ENCODE results near the gene CYP26B1. TPM values are rescaled to one million over a fixed set of nuclear protein-coding genes. Genes with fewer than 3 reads are reported as not detected.

The CYP26B1 gene, protein sequence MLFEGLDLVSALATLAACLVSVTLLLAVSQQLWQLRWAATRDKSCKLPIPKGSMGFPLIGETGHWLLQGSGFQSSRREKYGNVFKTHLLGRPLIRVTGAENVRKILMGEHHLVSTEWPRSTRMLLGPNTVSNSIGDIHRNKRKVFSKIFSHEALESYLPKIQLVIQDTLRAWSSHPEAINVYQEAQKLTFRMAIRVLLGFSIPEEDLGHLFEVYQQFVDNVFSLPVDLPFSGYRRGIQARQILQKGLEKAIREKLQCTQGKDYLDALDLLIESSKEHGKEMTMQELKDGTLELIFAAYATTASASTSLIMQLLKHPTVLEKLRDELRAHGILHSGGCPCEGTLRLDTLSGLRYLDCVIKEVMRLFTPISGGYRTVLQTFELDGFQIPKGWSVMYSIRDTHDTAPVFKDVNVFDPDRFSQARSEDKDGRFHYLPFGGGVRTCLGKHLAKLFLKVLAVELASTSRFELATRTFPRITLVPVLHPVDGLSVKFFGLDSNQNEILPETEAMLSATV
- not detected for polyA plus RNA-seq

DNA sequence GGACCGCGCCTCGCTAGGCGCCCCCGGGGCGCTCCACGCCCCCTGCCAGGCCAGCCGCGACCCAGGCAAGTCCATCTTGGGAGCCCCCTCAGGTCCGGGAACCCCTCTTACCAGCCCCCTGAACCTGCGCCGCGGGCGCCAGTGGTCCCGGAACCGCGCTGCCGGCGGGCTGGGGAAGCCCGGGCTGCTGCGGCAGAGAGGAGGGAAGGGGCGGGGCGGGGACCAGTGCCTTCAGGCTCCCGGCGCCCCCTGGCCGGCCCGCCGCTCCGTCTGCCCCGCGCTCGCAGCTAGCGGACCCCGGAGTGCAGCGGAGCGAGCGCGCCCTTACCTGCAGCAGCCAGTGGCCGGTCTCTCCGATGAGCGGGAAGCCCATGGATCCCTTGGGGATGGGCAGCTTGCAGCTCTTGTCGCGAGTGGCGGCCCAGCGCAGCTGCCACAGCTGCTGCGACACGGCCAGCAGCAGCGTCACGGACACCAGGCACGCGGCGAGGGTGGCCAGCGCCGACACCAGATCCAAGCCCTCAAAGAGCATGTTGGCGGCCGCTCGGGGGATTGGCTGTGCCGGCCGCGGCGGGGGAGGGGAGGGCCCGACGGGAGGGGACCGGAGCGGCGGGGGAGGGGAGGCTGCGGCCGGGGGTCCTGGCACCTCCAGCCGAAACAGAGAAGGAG is at the start of gene CYP26B1:
Gene CYP26B1 (minus strand): TSS at position 560 of the 669 bp plus-strand sequence. CDS start 28 bp downstream, at position 532.
- peaks cover 0 to 4% (median 4%) of the 10 kb centered on the region in 3 donors for H3K36me3 Mint-ChIP-seq
- peak within 1 kb of the TSS; percentile 76 to 91 (median 85) for H3K4me3 Mint-ChIP-seq
- no peak for DNase-seq
- H3K27me3 Mint-ChIP-seq (ENCODE audit: low read depth in 3 of 3) = peaks cover 24 to 41% (median 26%) of the 10 kb centered on the region in 3 donors
- H3K9me3 Mint-ChIP-seq = peaks cover 0 to 6% (median under 1%) of the 10 kb centered on the region in 6 donors
- peaks cover 37 to 47% of the 10 kb centered on the region in 2 donors for H3K4me1 Mint-ChIP-seq
- H3K27ac Mint-ChIP-seq = no peak within 1 kb of the TSS

DNA sequence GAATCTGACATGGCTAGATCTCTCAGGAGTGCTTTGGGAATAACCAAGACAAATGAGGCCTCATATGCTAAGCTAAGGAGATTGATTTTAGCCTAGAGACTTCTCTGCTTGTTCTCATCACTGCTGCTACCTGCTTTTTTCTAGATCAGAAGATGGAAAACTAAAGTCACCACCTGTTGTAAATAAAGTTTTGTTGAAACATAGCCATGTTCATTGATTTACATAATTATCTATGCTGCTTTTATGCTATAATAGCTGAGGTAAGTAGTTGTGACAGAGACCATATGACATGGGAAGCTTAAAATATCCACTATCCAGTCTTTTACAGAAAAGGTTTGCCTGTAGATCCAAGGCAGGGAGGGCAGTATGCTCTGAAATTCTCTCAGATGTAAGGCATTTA is 46.1 kb upstream of the CYP26B1 start:
- Mint-ChIP-seq H3K4me3 (no peak overlapping the region), H3K4me1 (peaks cover under 1 to 2% of the 10 kb centered on the region in 2 donors), H3K36me3 (peaks cover 0 to 4% (median 4%) of the 10 kb centered on the region in 3 donors), H3K27me3 (ENCODE audit: low read depth in 3 of 3) (peaks cover 0 to 2% (median 1%) of the 10 kb centered on the region in 3 donors), H3K27ac (no peak overlapping the region), H3K9me3 (peaks cover 0 to 5% (median 0%) of the 10 kb centered on the region in 6 donors)
- no peak for DNase-seq

DNA sequence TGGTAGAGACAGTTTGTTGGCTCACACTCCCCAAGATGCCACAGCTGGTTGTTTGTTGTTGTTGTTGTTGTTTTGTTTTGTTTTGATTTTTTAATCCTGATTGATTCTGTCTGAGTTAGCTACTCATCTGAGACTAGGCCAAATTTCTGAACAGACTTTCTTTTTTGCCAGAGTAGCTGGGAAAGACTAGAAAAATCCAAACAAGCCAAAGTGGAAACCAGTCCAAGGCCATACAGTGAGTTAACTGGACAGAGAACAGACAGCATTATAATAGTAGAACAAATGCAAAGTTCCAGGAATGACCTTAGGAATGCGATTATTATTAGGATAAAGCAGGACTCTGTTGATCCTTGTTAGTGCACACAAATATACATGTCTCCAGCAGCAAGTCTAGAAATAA is 43.8 kb upstream of the CYP26B1 start:
- H3K9me3 Mint-ChIP-seq = peaks cover 0 to 5% (median 0%) of the 10 kb centered on the region in 6 donors
- DNase-seq = no peak
- H3K4me1 Mint-ChIP-seq = no peaks in the 10 kb centered on the region
- H3K27me3 Mint-ChIP-seq (ENCODE audit: low read depth in 3 of 3) = peaks cover 0 to 2% (median 1%) of the 10 kb centered on the region in 3 donors
- peaks cover 3 to 4% (median 4%) of the 10 kb centered on the region in 3 donors for H3K36me3 Mint-ChIP-seq
- H3K27ac Mint-ChIP-seq = no peak overlapping the region
- no peak overlapping the region for H3K4me3 Mint-ChIP-seq

DNA sequence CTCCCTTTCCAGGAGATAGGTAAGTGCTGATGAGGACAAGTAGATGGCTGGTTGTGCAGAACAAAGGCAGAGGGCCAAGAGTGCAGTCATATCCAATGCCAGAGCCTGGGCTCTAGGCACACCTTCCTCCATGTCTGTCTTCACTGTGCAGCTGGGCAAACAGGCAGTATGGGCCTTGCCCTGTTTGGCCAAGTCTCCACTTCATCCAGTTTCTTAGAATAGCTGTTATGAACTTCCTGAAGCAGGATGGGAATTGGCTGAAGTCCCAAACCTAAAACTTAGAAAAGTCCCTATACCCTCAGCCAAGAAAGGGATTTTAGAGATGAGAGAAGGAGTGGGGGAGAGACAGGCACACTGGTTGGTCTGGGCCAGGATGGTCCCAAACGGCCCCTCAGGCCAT is 37.5 kb upstream of the CYP26B1 start:
- DNase-seq = no peak
- Mint-ChIP-seq H3K36me3 (peaks cover 0 to 6% (median 4%) of the 10 kb centered on the region in 3 donors), H3K27ac (no peak overlapping the region), H3K27me3 (ENCODE audit: low read depth in 3 of 3) (peaks cover 0 to 2% (median 0%) of the 10 kb centered on the region in 3 donors), H3K9me3 (no peaks in the 10 kb centered on the region), H3K4me1 (no peaks in the 10 kb centered on the region), H3K4me3 (no peak overlapping the region)

DNA sequence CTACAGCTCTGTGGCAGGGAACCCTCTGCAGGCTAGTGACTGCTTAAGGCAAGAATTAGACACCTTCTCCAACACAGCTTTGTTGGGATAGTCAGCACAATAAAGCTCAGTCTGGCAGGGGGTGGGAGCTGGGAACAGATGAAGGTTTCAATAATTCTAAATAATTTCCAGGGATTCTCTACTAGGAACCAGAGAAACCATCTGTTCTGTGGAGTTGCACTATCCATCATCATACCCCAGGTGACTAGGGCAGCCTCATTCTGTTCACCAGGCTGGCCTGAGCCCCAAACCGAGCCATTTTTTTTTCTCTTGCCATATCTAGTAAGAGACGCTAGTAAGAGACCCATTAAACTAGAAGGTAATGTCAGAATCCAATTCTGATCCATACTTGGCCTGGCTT is 35.8 kb upstream of the CYP26B1 start:
- H3K4me3 Mint-ChIP-seq = no peak overlapping the region
- H3K4me1 Mint-ChIP-seq = no peaks in the 10 kb centered on the region
- peaks cover 0 to 2% (median 0%) of the 10 kb centered on the region in 3 donors for H3K27me3 Mint-ChIP-seq (ENCODE audit: low read depth in 3 of 3)
- no peaks in the 10 kb centered on the region for H3K9me3 Mint-ChIP-seq
- no peak overlapping the region for H3K27ac Mint-ChIP-seq
- DNase-seq = no peak
- peaks cover 10 to 18% (median 16%) of the 10 kb centered on the region in 3 donors for H3K36me3 Mint-ChIP-seq

DNA sequence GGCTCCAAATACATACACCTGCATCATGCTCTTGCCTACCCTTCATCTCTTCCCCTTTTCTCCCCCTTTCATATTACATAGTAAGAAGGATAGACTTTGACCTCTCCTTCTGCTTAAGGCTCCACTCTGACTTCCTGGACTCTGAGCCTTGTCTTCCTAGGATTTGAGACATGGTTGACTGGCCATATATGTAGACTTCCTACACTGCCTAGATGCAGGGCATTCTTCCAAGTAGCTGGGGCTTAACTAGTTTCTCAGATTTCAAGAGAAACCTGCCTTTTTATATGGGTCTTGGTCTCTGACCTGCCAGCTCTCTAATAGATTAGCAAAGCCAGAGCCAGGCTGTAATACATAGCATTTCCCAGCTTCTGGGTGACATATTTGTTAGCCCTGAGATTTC is 35.4 kb upstream of the CYP26B1 start:
- H3K27me3 Mint-ChIP-seq (ENCODE audit: low read depth in 3 of 3) = peaks cover 0 to 2% (median 0%) of the 10 kb centered on the region in 3 donors
- no peaks in the 10 kb centered on the region for H3K4me1 Mint-ChIP-seq
- H3K27ac Mint-ChIP-seq = no peak overlapping the region
- no peak overlapping the region for H3K4me3 Mint-ChIP-seq
- peaks cover 13 to 22% (median 16%) of the 10 kb centered on the region in 3 donors for H3K36me3 Mint-ChIP-seq
- no peaks in the 10 kb centered on the region for H3K9me3 Mint-ChIP-seq
- DNase-seq = no peak

DNA sequence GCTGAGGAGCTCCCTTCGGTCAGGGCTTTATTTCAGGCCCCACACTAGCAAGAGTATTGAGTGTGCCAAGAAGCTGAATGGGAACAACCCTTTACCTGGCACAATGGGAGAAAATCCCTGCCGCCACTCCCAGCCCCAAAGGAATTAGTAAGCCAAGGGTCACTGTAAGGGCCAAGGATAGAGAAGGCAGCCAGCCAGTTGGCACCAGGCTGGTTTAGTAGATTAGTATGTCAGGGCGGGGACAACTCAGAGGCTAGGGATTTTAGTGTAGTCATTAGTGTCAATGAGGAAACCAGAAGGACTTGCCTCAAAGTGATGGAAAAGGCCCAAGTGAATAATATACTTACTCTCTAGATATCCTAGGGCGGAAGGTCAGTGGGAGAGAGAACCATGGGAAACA is 34.9 kb upstream of the CYP26B1 start:
- no peak for DNase-seq
- Mint-ChIP-seq H3K4me1 (no peaks in the 10 kb centered on the region), H3K9me3 (no peaks in the 10 kb centered on the region), H3K27me3 (ENCODE audit: low read depth in 3 of 3) (peaks cover 0 to 2% (median 0%) of the 10 kb centered on the region in 3 donors), H3K4me3 (no peak overlapping the region), H3K27ac (no peak overlapping the region), H3K36me3 (peaks cover 16 to 27% (median 18%) of the 10 kb centered on the region in 3 donors)

DNA sequence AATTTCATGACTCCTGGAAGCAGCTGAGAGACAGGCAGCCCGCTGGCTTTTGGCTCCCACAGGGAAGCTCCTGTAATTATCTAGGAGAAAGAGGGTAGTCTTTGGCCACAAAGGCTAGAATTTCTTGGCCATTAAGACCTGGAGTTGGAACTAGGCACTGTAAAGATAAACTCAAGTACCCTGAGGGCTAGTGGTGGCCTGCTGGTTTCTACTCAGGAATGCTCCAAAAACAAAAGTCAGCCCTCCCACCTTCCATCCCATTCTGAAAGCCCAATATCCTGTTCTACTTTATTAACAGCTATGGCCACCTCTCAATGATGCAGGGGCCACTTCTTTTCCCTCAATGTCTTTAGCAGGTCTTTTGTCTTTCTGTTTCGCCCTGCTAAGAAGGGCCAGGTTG is 34.0 kb upstream of the CYP26B1 start:
- Mint-ChIP-seq H3K4me3 (no peak overlapping the region), H3K9me3 (no peaks in the 10 kb centered on the region), H3K4me1 (no peaks in the 10 kb centered on the region), H3K36me3 (peaks cover 16 to 34% (median 21%) of the 10 kb centered on the region in 3 donors), H3K27me3 (ENCODE audit: low read depth in 3 of 3) (peaks cover 0 to 2% (median 0%) of the 10 kb centered on the region in 3 donors), H3K27ac (no peak overlapping the region)
- no peak for DNase-seq

DNA sequence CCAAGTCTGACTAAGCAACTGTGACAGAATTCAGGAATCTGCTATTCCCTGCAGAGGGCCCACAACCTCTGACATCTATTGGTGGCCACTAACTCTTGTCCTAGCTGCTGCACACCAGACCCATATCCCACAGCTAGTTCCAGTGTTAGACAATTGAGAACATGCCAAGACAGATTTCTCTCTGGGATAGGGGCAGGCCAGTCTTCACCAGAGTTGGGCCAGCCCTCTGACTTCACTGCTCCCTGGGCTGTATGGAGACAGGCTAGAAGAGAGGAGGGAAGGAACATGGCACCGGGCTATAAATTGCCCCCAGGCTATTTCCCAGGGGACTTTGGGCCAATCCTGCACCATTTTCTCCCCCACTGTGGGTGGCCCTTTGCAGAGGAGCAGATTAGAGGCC is 32.7 kb upstream of the CYP26B1 start:
- H3K27me3 Mint-ChIP-seq (ENCODE audit: low read depth in 3 of 3) = no peaks in the 10 kb centered on the region
- H3K9me3 Mint-ChIP-seq = no peaks in the 10 kb centered on the region
- DNase-seq = no peak
- H3K4me1 Mint-ChIP-seq = no peaks in the 10 kb centered on the region
- no peak overlapping the region for H3K27ac Mint-ChIP-seq
- peaks cover 16 to 39% (median 26%) of the 10 kb centered on the region in 3 donors for H3K36me3 Mint-ChIP-seq
- no peak overlapping the region for H3K4me3 Mint-ChIP-seq

DNA sequence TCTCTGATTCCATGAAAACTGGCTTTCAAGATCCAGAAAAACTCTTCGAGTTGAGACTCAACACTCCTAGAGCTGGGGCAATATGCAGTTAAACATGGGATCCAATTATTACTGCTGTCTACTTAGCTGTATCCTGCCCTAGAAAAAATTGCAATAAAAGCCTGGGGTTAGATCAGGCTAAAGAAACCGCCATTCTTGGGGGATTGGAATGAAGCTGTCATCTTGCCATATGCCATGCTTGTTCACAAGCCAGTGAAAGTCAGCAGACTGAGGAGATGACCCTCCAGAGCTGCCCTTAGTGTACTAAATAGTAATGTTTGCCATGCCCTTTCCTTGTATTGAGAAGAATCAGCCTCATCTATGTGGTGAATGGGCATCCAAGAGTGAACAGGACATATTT is 30.9 kb upstream of the CYP26B1 start:
- Mint-ChIP-seq H3K4me3 (no peak overlapping the region), H3K4me1 (no peaks in the 10 kb centered on the region), H3K27me3 (ENCODE audit: low read depth in 3 of 3) (no peaks in the 10 kb centered on the region), H3K27ac (no peak overlapping the region), H3K36me3 (peaks cover 12 to 42% (median 32%) of the 10 kb centered on the region in 3 donors), H3K9me3 (peaks cover 0 to 1% (median 0%) of the 10 kb centered on the region in 6 donors)
- no peak for DNase-seq

DNA sequence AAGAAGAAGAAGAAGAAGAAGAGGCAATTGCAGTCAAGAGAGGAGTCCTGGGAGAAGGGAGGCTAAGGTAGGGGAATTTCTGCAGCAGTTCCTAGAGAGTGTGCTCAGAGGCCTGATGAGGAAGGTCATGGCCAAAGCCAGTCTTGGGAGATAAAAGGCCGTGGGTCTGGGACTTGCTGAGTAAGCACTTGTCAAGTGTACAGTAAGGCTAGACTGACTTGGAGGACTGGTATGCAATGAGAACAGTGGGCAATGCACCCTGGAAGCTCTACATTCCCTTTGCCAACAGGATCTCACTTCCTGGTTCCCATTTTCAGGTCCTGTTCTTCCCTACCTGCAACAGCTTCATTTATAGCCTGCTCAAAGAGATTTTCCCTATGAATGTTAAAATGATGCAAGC is 28.6 kb upstream of the CYP26B1 start:
- H3K4me1 Mint-ChIP-seq = peaks cover 6 to 9% of the 10 kb centered on the region in 2 donors
- no peak for DNase-seq
- H3K9me3 Mint-ChIP-seq = peaks cover 0 to 1% (median 0%) of the 10 kb centered on the region in 6 donors
- peaks cover 12 to 39% (median 32%) of the 10 kb centered on the region in 3 donors for H3K36me3 Mint-ChIP-seq
- H3K27me3 Mint-ChIP-seq (ENCODE audit: low read depth in 3 of 3) = no peaks in the 10 kb centered on the region
- H3K4me3 Mint-ChIP-seq = no peak overlapping the region
- no peak overlapping the region for H3K27ac Mint-ChIP-seq

DNA sequence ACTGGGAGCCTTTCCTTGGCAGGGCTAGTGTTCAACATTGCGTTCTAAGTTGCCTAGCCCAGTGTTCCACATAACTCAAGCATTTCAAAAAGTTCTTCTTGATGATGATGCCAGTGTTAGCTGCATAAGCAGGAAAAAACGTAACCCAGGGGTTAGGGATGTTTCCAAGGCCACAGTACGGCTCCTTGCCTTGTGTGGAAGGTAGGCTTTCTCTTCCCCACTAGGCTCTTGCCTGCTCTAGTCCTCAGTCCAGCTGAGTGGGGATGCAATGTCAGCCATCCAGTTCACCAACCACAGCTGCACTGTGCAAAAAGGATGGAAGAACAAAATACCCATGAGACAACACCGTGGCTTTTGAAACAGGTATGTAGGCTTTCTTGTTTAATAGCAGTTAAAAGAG is 28.0 kb upstream of the CYP26B1 start:
- no peak overlapping the region for H3K27ac Mint-ChIP-seq
- H3K4me3 Mint-ChIP-seq = no peak overlapping the region
- peaks cover 0 to 2% (median 0%) of the 10 kb centered on the region in 3 donors for H3K27me3 Mint-ChIP-seq (ENCODE audit: low read depth in 3 of 3)
- peaks cover 6 to 9% of the 10 kb centered on the region in 2 donors for H3K4me1 Mint-ChIP-seq
- H3K36me3 Mint-ChIP-seq = peaks cover 12 to 39% (median 32%) of the 10 kb centered on the region in 3 donors
- peaks cover 0 to 1% (median 0%) of the 10 kb centered on the region in 6 donors for H3K9me3 Mint-ChIP-seq
- DNase-seq = no peak

DNA sequence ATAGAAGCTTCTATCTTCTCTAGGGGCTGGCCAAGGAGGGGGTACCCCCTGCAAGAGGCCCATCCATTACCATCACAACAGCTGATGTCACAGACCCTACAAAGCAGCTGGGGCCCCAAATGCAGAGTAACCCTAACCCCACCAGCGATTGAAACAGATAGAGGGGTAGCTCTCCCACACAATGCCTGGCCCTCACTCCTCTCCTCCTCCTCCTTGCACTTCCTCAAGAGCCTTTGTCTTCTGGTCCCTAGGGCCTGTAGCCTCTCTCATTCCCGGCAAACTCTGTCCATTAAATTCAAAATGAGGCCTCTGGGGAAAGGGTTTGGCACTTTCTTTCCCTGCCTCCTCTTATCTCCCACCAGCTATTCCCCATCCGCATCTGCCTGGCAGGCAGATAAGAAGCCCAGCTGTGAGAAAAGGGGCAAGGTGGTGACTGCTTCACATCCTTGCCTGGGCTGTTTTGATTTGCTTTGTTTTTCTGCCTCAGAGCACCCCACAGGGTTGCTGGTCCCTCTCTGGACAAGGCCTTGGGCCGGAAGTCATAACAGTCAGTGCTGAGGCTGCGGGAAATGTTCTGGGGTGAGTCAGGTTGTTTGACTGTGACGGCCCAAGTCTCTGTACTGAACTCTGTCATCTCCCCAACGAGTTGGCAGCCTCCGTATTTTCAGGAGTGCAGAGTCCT is 26.1 kb upstream of the CYP26B1 start:
- Mint-ChIP-seq H3K36me3 (peaks cover 3 to 30% (median 25%) of the 10 kb centered on the region in 3 donors), H3K4me1 (peaks cover 6 to 9% of the 10 kb centered on the region in 2 donors), H3K4me3 (no peak overlapping the region), H3K9me3 (peaks cover 0 to 6% (median 0%) of the 10 kb centered on the region in 6 donors), H3K27me3 (ENCODE audit: low read depth in 3 of 3) (peaks cover 0 to 3% (median 2%) of the 10 kb centered on the region in 3 donors), H3K27ac (no peak overlapping the region)
- no peak for DNase-seq
